Parathyroid adenoma (tissue), 2 donors: ENCODE data around the gene ZNF677.

Experiments used
- H2AFZ ChIP-seq: fragments of 300-600 bp; sonication (generic); one replicate; pipeline ENCODE4 v1.7.0; 2017; ENCODE audit warnings: antibody characterized with exemption, mild to moderate bottlenecking
- H3K27ac ChIP-seq: fragments of 300-600 bp; sonication (generic); one replicate; pipeline ENCODE4 v1.7.0; 2017
- H3K27me3 ChIP-seq: fragments of 300-600 bp; sonication (generic); one replicate; pipeline ENCODE4 v1.7.0; 2017; ENCODE audit warnings: low read length; ENCODE audit not compliant: control insufficient read depth, insufficient read depth
- H3K36me3 ChIP-seq: fragments of 300-600 bp; sonication (generic); one replicate; pipeline ENCODE4 v1.7.0; 2017; ENCODE audit warnings: low read length; ENCODE audit not compliant: control insufficient read depth, insufficient read depth
- H3K4me1 ChIP-seq: fragments of 300-600 bp; sonication (generic); one replicate; pipeline ENCODE4 v1.7.0; 2017; ENCODE audit warnings: control low read depth
- H3K4me2 ChIP-seq: fragments of 300-600 bp; sonication (generic); one replicate; pipeline ENCODE4 v1.7.0; 2017; ENCODE audit warnings: low read length
- H3K4me3 ChIP-seq: fragments of 300-600 bp; sonication (generic); one replicate; pipeline ENCODE4 v1.7.0; 2017; ENCODE audit warnings: low read depth, low read length
- H3K79me2 ChIP-seq: fragments of 300-600 bp; sonication (generic); one replicate; pipeline ENCODE4 v1.7.0; 2017; ENCODE audit warnings: control low read depth
- H3K9ac ChIP-seq: fragments of 300-600 bp; sonication (generic); one replicate; pipeline ENCODE4 v1.7.0; 2017; ENCODE audit warnings: mild to moderate bottlenecking
- H3K9me3 ChIP-seq: fragments of 300-600 bp; sonication (generic); one replicate; pipeline ENCODE4 v1.7.0; 2017; ENCODE audit warnings: low read length; ENCODE audit not compliant: control insufficient read depth
- TF ChIP-seq, protein P1 (sequence below): fragments of 300-600 bp; sonication (generic); IDR thresholded peaks from one replicate; pipeline ENCODE4 v1.7.0; 2017; ENCODE audit warnings: antibody characterized with exemption, mild to moderate bottlenecking
- donor health status: primary hyperparathyroidism.

The ZNF677 gene

DNA sequence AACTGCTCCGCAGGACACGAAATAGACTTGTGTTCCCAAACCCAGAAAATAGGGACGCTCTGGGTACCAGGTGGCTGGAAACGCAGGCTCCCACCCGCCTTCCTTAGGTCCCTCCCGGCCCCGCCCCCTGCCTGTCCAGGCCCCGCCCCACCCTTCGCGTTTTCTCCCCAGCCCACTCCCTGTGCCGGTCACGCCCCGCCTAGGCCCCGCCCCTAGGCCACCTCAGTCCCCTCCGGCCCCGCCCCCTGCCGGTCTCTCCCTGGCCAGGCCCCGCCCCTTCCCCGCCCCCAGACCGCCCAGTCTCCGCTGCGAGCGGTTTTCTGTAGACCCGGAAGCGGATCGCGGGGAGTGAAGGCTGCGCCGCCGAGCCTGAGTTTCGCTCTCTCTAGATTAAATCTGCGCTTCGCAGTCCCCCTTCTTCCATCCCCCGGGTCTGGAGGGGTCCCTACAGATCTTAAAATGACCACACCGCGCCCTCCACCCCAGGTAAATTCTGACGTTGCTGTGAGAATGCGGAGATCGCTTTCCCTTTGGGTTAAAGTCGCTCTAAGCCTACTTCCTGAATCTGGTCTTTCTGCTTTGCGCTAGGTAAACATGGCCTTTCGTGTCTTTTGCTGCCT is 57.8 kb downstream of the ZNF677 start:
- Histone ChIP-seq H3K9ac (no peak overlapping the region), H3K4me2 (peak overlapping the region; percentile 59), H3K27ac (peak overlapping the region; percentile 54), H3K4me1 (peaks cover 3% of the 10 kb centered on the region), H3K27me3 (no peaks in the 10 kb centered on the region), H3K4me3 (peak overlapping the region; percentile 79), H3K36me3 (no peaks in the 10 kb centered on the region), H3K79me2 (no peaks in the 10 kb centered on the region), H3K9me3 (no peaks in the 10 kb centered on the region), H2AFZ (peak overlapping the region; percentile 87)
- TF ChIP-seq, protein P1, sequence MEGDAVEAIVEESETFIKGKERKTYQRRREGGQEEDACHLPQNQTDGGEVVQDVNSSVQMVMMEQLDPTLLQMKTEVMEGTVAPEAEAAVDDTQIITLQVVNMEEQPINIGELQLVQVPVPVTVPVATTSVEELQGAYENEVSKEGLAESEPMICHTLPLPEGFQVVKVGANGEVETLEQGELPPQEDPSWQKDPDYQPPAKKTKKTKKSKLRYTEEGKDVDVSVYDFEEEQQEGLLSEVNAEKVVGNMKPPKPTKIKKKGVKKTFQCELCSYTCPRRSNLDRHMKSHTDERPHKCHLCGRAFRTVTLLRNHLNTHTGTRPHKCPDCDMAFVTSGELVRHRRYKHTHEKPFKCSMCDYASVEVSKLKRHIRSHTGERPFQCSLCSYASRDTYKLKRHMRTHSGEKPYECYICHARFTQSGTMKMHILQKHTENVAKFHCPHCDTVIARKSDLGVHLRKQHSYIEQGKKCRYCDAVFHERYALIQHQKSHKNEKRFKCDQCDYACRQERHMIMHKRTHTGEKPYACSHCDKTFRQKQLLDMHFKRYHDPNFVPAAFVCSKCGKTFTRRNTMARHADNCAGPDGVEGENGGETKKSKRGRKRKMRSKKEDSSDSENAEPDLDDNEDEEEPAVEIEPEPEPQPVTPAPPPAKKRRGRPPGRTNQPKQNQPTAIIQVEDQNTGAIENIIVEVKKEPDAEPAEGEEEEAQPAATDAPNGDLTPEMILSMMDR: no peak

DNA sequence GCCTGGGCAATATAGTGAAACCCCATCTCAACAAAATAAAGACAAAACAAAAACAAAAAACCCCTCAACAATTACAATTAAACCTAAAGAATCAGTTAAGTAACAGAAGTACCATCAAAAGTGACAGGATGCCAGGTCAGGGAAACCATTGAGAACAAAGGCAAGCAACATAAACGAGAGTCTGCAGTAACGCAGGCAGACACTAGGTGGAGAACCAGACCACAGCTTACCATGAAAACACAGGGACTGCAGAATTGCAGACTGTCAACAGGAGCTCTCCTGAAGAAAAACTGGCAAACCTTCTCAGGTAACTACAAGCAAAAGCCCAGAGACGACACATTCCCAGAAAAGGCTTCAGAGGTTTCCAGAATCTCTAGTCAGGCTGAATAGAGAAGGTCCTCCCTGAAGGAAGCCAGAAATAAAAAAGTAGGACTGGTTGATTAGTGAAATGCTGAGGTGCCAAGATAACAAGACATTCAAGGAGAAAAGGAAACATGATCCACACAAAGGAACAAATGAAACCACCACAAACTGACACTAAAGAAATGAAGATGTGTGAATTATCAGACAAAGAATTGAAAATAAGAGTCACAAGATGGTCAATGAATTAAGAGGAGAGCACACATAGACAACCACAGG is 59.3 kb downstream of the ZNF677 start:
- Histone ChIP-seq H3K79me2 (no peaks in the 10 kb centered on the region), H3K4me1 (peaks cover 3% of the 10 kb centered on the region), H3K36me3 (no peaks in the 10 kb centered on the region), H3K4me3 (no peak overlapping the region), H3K9ac (no peak overlapping the region), H3K27me3 (no peaks in the 10 kb centered on the region), H3K9me3 (no peaks in the 10 kb centered on the region), H3K27ac (no peak overlapping the region), H3K4me2 (no peak overlapping the region), H2AFZ (peak overlapping the region; percentile 52)
- TF ChIP-seq, protein P1: peak; percentile 94

DNA sequence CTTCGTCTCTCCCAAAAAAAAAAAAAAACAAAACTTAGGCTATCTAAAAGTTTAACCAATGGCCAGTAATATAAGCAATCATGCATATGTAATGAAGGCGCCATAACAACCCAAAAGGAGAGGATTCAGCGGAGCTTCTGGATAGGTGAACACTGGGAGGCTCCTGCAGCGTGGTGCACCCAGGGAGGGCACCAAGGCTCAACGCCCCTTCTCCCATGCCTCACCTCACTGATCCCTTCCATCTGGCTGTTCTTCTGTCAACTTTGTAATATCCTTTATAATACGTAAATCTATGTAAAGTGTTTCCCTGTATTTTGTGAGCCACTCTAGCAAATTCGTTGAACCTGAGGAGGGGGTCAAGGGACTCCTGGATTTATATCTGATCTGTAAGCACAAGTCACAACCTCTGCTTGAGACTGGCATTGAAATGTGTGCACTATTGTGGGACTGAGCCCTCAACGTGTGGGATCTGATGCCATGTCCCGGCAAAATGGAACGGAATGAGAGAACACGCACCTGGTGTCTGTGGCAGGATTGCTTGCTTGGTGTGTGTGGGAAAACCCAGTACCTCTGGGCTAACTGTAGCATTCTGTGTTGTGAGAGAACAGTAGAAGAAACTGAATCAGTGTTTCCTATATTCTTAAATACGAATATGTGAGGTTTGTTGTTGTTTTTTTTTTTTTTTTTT is 61.0 kb downstream of the ZNF677 start:
- H3K4me1 ChIP-seq: peaks cover 3% of the 10 kb centered on the region
- H3K9ac ChIP-seq: no peak overlapping the region
- H3K36me3 ChIP-seq: no peaks in the 10 kb centered on the region
- H3K9me3 ChIP-seq: no peaks in the 10 kb centered on the region
- peak overlapping the region; percentile 89 for H2AFZ ChIP-seq
- TF ChIP-seq, protein P1: no peak
- H3K4me3 ChIP-seq: peak overlapping the region; percentile 40
- H3K4me2 ChIP-seq: peak overlapping the region; percentile 74
- H3K27me3 ChIP-seq: no peaks in the 10 kb centered on the region
- H3K79me2 ChIP-seq: no peaks in the 10 kb centered on the region
- peak overlapping the region; percentile 20 for H3K27ac ChIP-seq

DNA sequence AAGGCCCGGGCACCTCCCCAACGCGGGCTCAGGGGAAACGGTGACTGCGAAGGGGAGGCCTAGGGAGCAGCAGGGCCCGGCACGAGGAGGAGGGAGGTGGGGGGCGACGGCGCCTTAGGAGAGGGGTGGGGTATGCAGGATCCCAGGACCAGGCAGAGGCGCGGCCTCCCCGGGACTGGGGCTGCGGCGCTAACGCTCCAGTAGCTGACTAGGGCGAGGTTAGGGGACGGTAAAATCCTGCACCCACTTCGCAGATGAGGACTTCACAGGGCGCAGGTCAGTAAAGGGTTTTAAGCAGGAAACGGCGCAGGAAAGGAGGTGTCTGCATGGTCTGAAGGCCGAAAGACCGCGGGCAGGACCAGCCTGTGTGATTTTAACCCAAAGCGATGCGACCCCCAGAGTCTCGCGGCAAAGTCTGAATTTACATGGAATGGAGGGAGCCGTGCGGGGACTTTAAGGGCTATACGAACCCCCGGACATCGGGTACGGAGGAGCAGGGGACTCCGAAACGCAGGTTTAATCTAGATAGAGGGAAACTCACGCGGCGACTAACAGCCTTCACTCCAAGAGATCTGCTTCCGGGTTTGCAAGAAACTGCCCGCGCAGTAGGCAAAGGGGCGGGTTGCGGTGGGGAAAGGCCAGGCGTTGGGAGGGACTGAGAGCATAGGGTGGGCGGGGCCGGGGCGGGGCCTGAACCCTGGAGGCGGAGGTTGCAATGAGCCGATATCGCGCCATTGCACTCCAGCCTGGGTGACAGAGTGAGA is 61.7 kb downstream of the ZNF677 start, which contains the start of gene ZNF665:
TSS of gene ZNF665 (minus strand) at position 588 of the 764 bp plus-strand sequence. CDS start 10,460 bp downstream, outside the sequence.
- Histone ChIP-seq H3K27me3 (no peaks in the 10 kb centered on the region), H3K9me3 (no peaks in the 10 kb centered on the region), H3K79me2 (no peaks in the 10 kb centered on the region), H3K4me1 (peaks cover 3% of the 10 kb centered on the region), H3K4me2 (peak within 1 kb of the TSS; percentile 97), H3K27ac (peak within 1 kb of the TSS; percentile 64), H3K36me3 (no peaks in the 10 kb centered on the region), H2AFZ (peak within 1 kb of the TSS; percentile 91), H3K9ac (no peak within 1 kb of the TSS), H3K4me3 (peak within 1 kb of the TSS; percentile 97)
- TF ChIP-seq, protein P1: no peak
